NOMO-1 (cell line): ENCODE measurements around the gene DDX39B.

Source experiments
- DNase-seq, 2 experiments: peaks; one replicate each; lab custom pipeline; 2025; ENCODE audit not compliant: unreplicated experiment in 2 of 2; lab: John Stamatoyannopoulos, UW

Gene DDX39B

GRCh38 chr6:31575952-31576685 lies 34.3 kb upstream of the DDX39B start:
- no peak for DNase-seq

GRCh38 chr6:31575335-31575901 lies 33.6 kb upstream of the DDX39B start, which contains the start of gene TNF:
TSS of gene TNF (plus strand) at chr6:31575565. CDS start at chr6:31575742, 177 bp downstream.
- DNase-seq: peak; percentile 67 to 78

GRCh38 chr6:31574106-31575061 lies 32.6 kb upstream of the DDX39B start:
- DNase-seq: no peak

- no peak for DNase-seq
These were observed 31.7 kb upstream of the DDX39B start for GRCh38 chr6:31573239-31574105.

GRCh38 chr6:31572041-31572911 lies 30.5 kb upstream of the DDX39B start, which contains the start of gene LTA:
TSS of gene LTA (plus strand) at chr6:31572289. CDS start at chr6:31572743, 454 bp downstream.
- no peak for DNase-seq

GRCh38 chr6:31569861-31570536 lies 28.2 kb upstream of the DDX39B start:
- DNase-seq: no peak

GRCh38 chr6:31568537-31568961 lies 26.7 kb upstream of the DDX39B start:
- peak; percentile 72 to 85 for DNase-seq

- no peak for DNase-seq
These were observed 25.9 kb upstream of the DDX39B start for GRCh38 chr6:31567531-31568370.

- DNase-seq: no peak
These were observed 18.9 kb upstream of the DDX39B start for GRCh38 chr6:31560697-31561058.

- peak; percentile 92 to 93 for DNase-seq
These were observed 18.3 kb upstream of the DDX39B start for GRCh38 chr6:31559958-31560696.

- DNase-seq: no peak
These were observed 17.8 kb upstream of the DDX39B start for GRCh38 chr6:31559606-31559957.

GRCh38 chr6:31558631-31559500 lies 17.1 kb upstream of the DDX39B start:
- peak; percentile 100 for DNase-seq

GRCh38 chr6:31558318-31558625 lies 16.5 kb upstream of the DDX39B start:
- DNase-seq: no peak

GRCh38 chr6:31557443-31558317 lies 15.9 kb upstream of the DDX39B start:
- no peak for DNase-seq

GRCh38 chr6:31556307-31556706 lies 14.5 kb upstream of the DDX39B start:
- DNase-seq: no peak

- peak; percentile 74 to 86 for DNase-seq
These were observed 9.6 kb upstream of the DDX39B start for GRCh38 chr6:31551371-31551770.
